RWPE1 (cell line): ENCODE data around the gene ZNF615.
"Not testable (repeated sequence)": the region's sequence is repeated elsewhere in the genome, so short reads cannot be mapped to it uniquely, and the experiment has no call there.

ENCODE experiments used
- CTCF ChIA-PET: fragments of 350-600 bp; sonication (Branson Sonifier 250); formaldehyde crosslinking; extraction: SDS; loops from one replicate; lab custom pipeline; 2021; lab: Yijun Ruan, JAX
- POLR2A ChIA-PET: fragments of 400-600 bp; formaldehyde crosslinking; extraction: SDS; loops from one replicate; lab custom pipeline; 2020; ENCODE audit warnings: antibody characterized with exemption; ENCODE audit not compliant: low non-redundant PET; lab: Yijun Ruan, JAX
- DNase-seq: peaks from one replicate; pipeline ENCODE4 v3.0.0; 2012; ENCODE audit warnings: low spot score
- H3K27ac ChIP-seq: fragments of 450-650 bp; 2 replicates; pipeline ENCODE4 v1.5.1; 2017
- CTCF ChIP-seq: fragments of 450-650 bp; conservative IDR thresholded peaks from 2 replicates; pipeline ENCODE4 v1.5.1; 2017; ENCODE audit warnings: low read depth, mild to moderate bottlenecking

The ZNF615 gene

DNA sequence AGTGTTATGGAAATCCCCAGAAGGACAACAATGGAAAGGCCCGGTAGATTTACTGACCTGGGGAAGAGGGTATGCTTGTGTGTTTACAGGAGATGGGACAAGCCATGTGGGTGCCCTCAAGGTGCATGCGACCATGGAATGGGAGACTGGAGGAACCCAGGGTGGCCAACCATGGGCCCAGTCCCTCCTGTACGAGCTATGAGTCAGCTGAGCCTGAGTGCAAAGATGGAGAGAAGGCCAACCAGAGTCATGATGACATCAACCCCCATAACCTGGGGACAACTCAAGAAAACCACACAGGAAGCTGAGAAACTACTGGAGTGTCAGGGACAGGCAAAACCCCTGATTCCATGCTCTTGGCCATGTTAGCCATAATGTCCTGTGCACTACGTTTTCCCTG, 29.1 kb downstream of the ZNF615 start:
- POLR2A ChIA-PET: no interaction called here
- CTCF ChIA-PET: no interaction called here
- no peak for TF ChIP-seq CTCF
- no peak overlapping the region for H3K27ac ChIP-seq
- no peak for DNase-seq

DNA sequence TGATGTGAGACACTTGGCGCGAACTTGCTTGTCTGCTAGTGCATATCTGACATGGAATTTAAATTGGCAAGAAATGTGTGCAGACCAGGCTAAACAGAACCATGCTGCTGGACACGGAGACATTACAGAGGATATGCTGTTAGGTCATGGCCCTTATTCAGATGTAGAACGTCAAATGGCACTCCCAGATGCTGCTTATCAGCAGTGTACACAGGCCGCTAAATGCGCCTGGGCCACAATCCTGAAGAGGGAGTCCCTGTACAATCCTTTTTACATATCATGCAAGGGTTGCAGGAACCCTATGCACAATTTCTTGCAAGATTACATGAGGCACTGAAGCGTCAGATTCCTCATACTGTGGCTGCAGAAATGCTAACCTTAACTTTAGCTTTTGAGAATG, 30.7 kb downstream of the ZNF615 start:
- POLR2A ChIA-PET: no interaction called here
- no peak overlapping the region for H3K27ac ChIP-seq
- no peak for DNase-seq
- CTCF ChIA-PET: no interaction called here
- TF ChIP-seq CTCF: no peak

GRCh38 chr19:51976852-51977251, 31.2 kb downstream of the ZNF615 start:
- no peak for DNase-seq
- POLR2A ChIA-PET: no interaction called here
- no peak overlapping the region for H3K27ac ChIP-seq
- no peak for TF ChIP-seq CTCF
- CTCF ChIA-PET: no interaction called here

- CTCF ChIA-PET, H3K27ac ChIP-seq, POLR2A ChIA-PET, DNase-seq: not testable (repeated sequence)
Observed at GRCh38 chr19:51975787-51976186, 32.2 kb downstream of the ZNF615 start.

- no peak for DNase-seq
- ChIA-PET POLR2A (no interaction called here), CTCF (no interaction called here)
- TF ChIP-seq CTCF: no peak
- H3K27ac ChIP-seq: no peak overlapping the region
Observed at GRCh38 chr19:51971624-51972023, 36.4 kb downstream of the ZNF615 start.

DNA sequence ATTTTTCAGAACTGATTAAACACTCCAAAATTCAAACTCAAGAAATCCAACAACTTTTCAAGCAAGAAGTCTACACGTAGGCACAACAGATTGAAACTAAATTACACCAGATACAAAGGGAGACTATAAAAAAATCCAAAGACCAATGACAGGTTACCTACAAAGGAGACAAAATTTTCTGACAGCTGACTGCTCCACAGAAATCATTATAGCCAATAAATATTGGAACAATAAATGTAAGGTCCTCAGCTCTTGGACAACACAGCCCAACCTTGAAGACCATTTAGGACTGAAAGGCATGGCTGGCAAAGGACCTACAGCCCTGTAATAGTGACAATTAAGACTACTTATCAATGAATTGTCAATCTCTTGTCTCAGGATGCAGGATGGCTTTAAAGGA, 37.3 kb downstream of the ZNF615 start:
- no peak overlapping the region for H3K27ac ChIP-seq
- ChIA-PET POLR2A (no interaction called here), CTCF (no interaction called here)
- DNase-seq: no peak
- TF ChIP-seq CTCF: no peak

DNA sequence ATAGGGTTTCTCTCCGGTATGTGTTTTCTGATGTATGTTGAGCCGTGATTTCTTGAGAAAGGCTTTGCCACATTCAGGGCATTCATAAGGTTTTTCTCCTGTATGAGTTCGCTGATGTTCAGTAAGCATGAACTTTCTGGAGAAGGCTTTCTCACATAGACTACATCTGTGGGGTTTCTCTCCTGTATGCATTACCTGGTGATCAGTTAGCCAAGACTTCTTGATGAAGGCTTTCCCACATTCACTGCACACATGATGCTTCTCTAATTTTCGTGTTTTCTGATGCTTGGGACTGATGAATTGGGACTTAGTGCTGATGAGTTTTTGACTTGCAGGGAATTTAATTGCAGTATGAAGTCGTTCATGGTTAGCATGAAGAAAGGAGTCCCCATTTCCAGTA, 42.4 kb downstream of the ZNF615 start:
- ChIA-PET POLR2A (no interaction called here), CTCF (no interaction called here)
- no peak overlapping the region for H3K27ac ChIP-seq
- no peak for DNase-seq
- TF ChIP-seq CTCF: no peak

- H3K27ac ChIP-seq, DNase-seq, POLR2A ChIA-PET, CTCF ChIA-PET: not testable (repeated sequence)
Observed at GRCh38 chr19:51960621-51961233, 47.3 kb downstream of the ZNF615 start.
